ENCODE data around the gene COL27A1. TPM values are rescaled to one million over a fixed set of nuclear protein-coding genes. Genes with fewer than 3 reads are reported as not detected.

Gene COL27A1
- total RNA-seq, 4 donors from 2014 or later = 14.2 to 32.9 (median 20.7) TPM

DNA sequence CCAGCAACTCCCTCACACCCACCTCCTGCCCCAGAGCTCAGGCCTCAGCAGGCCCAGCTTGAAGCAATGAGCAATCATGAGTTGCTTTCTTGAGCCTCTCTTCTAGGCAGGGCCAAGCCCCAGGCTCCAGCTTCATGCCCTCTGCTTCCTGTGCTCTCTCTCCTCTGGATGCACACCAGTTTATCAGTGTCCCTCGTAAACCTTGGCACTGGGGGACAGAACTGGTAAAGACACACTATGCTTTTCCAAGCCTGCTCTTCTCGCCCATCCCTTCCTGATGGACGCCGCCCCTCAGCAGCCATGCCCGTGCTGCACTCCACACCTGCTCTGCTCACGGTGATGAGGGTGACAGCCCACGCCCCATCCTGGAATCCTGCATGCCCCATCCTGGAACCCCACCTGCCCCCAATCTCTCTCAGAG, 118.1 kb downstream of the COL27A1 start:
- Histone ChIP-seq H3K27ac (peak overlapping the region; percentile 45), H3K4me1 (peaks cover 30% of the 10 kb centered on the region), H3K36me3 (no peaks in the 10 kb centered on the region), H3K9me3 (no peaks in the 10 kb centered on the region), H3K4me3 (no peak overlapping the region), H3K27me3 (no peaks in the 10 kb centered on the region)
- DNase-seq (ENCODE audit: low spot score in 2 of 2) = peak; percentile 34 to 62
- 61% methylated on average over 7 of the region's 7 CpGs for WGBS
- no peak for TF ChIP-seq EP300 (IDR thresholded peaks at IDR 0.05)
- no peak for TF ChIP-seq POLR2A (IDR thresholded peaks at IDR 0.05)

DNA sequence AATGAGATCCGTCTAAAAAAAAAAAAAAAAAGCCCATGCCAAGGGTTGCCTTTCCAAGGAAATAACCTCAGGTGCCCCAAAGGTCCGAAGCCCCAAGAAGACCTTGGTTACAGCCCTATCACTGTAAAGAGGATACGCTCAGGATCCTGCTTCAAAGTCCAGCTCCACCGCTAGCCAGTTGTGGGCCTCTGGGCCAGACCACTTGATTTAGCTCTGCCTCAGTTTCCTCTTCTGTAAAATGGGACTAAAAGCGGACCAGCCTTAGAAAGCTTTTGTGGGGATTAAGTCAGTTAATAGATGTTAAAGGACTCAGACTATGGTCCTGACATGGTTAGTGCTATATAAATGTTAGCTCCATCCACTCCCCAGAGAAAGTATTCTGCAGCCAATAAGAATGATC, 118.9 kb downstream of the COL27A1 start:
- H3K4me1 ChIP-seq = peaks cover 30% of the 10 kb centered on the region
- no peaks in the 10 kb centered on the region for H3K27me3 ChIP-seq
- no peak overlapping the region for H3K27ac ChIP-seq
- 89% methylated on average over 5 of the region's 5 CpGs for WGBS
- no peaks in the 10 kb centered on the region for H3K9me3 ChIP-seq
- no peak for TF ChIP-seq POLR2A (IDR thresholded peaks at IDR 0.05)
- no peaks in the 10 kb centered on the region for H3K36me3 ChIP-seq
- H3K4me3 ChIP-seq = no peak overlapping the region
- DNase-seq (ENCODE audit: low spot score in 2 of 2) = peak in 1 of 2 donors; percentile 30

DNA sequence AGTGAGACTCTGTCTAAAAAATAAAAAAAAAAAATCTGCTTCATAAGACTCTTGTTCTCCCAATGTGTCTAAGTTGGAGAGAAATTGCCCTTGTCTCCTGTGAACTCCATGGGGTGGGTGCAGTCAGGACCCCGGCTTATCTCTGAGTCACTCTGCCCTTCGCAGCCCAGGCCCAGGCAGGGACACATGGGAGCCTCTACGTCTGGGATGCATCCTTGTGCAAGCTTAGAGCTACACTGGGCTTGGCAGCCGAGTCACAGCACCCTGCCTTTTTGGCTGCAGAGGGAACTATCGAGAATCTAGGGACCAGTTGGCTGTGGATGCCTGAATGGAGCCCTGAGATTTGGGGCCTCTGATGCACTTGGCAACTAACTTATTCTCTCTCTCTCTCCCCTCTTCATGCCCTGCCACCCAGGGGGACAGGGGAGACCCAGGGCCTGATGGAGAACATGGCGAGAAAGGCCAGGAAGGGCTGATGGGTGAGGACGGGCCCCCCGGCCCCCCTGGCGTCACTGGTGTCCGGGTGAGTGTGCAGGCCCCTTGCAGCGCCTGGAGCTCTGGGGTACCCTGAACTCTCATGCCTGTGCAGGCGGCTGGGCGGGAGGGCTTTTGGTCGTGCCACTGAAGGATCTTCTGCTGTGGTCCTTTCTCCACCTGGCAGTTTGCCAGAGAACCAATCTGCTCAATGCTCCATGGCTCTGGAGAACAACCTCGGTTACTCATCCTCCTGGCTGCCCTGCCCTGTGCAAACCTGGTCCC, 120.1 kb downstream of the COL27A1 start:
- Histone ChIP-seq H3K4me1 (peaks cover 32% of the 10 kb centered on the region), H3K9me3 (no peaks in the 10 kb centered on the region), H3K27ac (no peak overlapping the region), H3K36me3 (no peaks in the 10 kb centered on the region), H3K4me3 (no peak overlapping the region), H3K27me3 (no peaks in the 10 kb centered on the region)
- TF ChIP-seq POLR2AphosphoS5 (IDR thresholded peaks at IDR 0.05) (no peak), POLR2A (IDR thresholded peaks at IDR 0.05) (no peak)
- TF ChIP-seq, protein P1, sequence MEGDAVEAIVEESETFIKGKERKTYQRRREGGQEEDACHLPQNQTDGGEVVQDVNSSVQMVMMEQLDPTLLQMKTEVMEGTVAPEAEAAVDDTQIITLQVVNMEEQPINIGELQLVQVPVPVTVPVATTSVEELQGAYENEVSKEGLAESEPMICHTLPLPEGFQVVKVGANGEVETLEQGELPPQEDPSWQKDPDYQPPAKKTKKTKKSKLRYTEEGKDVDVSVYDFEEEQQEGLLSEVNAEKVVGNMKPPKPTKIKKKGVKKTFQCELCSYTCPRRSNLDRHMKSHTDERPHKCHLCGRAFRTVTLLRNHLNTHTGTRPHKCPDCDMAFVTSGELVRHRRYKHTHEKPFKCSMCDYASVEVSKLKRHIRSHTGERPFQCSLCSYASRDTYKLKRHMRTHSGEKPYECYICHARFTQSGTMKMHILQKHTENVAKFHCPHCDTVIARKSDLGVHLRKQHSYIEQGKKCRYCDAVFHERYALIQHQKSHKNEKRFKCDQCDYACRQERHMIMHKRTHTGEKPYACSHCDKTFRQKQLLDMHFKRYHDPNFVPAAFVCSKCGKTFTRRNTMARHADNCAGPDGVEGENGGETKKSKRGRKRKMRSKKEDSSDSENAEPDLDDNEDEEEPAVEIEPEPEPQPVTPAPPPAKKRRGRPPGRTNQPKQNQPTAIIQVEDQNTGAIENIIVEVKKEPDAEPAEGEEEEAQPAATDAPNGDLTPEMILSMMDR (IDR thresholded peaks at IDR 0.05) = no peak
- DNase-seq (ENCODE audit: low spot score in 2 of 2) = peak; percentile 54 to 70
- 83% methylated on average over 15 of the region's 15 CpGs for WGBS

- H3K4me3 ChIP-seq = no peak overlapping the region
- no peaks in the 10 kb centered on the region for H3K36me3 ChIP-seq
- no peaks in the 10 kb centered on the region for H3K27me3 ChIP-seq
- 72% methylated on average over 18 of the region's 18 CpGs for WGBS
- DNase-seq (ENCODE audit: low spot score in 2 of 2) = peak; percentile 39 to 69
- peaks cover 44% of the 10 kb centered on the region for H3K4me1 ChIP-seq
- H3K27ac ChIP-seq = peak overlapping the region; percentile 44
- TF ChIP-seq, protein P1 (IDR thresholded peaks at IDR 0.05) = no peak
- no peak for TF ChIP-seq POLR2AphosphoS5 (IDR thresholded peaks at IDR 0.05)
- no peak for TF ChIP-seq POLR2A (IDR thresholded peaks at IDR 0.05)
- TF ChIP-seq EP300 (IDR thresholded peaks at IDR 0.05) = no peak
- no peaks in the 10 kb centered on the region for H3K9me3 ChIP-seq
Measured at GRCh38 chr9:114276908-114277821, 121.8 kb downstream of the COL27A1 start.

DNA sequence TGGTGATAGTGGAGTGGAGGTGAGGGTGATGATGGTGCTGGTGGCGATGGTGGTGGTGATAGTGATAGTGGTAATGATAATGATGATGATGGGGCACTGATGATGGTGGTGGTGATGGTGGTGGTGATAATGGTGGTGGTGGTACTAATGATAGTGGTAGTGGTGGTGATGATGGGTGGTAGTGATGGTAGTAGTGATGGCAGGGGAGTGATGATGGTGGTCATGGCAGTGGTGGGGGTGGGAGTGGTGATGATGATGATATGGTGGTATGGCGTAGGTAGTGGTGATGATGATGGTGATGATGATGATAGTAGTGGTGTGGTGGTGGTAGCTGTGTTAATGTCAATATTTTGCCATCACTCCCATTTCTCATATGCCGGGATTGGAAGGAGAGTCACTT, 123.0 kb downstream of the COL27A1 start:
- Histone ChIP-seq H3K4me3 (no peak overlapping the region), H3K27ac (no peak overlapping the region), H3K4me1 (peaks cover 42% of the 10 kb centered on the region), H3K9me3 (no peaks in the 10 kb centered on the region), H3K36me3 (no peaks in the 10 kb centered on the region), H3K27me3 (no peaks in the 10 kb centered on the region)
- WGBS = 76% methylated on average over 3 of the region's 3 CpGs
- peak in 1 of 2 donors; percentile 7 for DNase-seq (ENCODE audit: low spot score in 2 of 2)
- no peak for TF ChIP-seq EP300 (IDR thresholded peaks at IDR 0.05)
- no peak for TF ChIP-seq POLR2AphosphoS5 (IDR thresholded peaks at IDR 0.05)
- TF ChIP-seq, protein P1 (IDR thresholded peaks at IDR 0.05) = no peak
- TF ChIP-seq POLR2A (IDR thresholded peaks at IDR 0.05) = no peak
